B cell (primary cell): ENCODE measurements around the gene GGT1. TPM values are rescaled to one million over a fixed set of nuclear protein-coding genes. Genes with fewer than 3 reads are reported as not detected.

Experiments
- ATAC-seq: fragments of 200-7000 bp; cut with Tn5 transposase; one replicate; pipeline ENCODE4 v1.10.0; 2021; ENCODE audit warnings: low read depth, mild to moderate bottlenecking, moderate number of reproducible peaks, moderate library complexity
- CTCF ChIA-PET: fragments of 350-600 bp; sonication (Branson Sonifier 250); formaldehyde crosslinking; loops from one replicate; lab custom pipeline; 2021; ENCODE audit warnings: antibody characterized with exemption, inconsistent platforms; lab: Charles Lee
- POLR2A ChIA-PET: fragments of 350-600 bp; sonication (Branson Sonifier 250); formaldehyde crosslinking; loops from one replicate; lab custom pipeline; 2021; ENCODE audit warnings: antibody characterized with exemption; lab: Charles Lee
- DNase-seq: peaks from one replicate; pipeline ENCODE4 v3.0.0; 2013
- H2AFZ ChIP-seq: 2 replicates; pipeline ENCODE4 v1.6.1; 2012; ENCODE audit warnings: mild to moderate bottlenecking, low read depth, low read length; ENCODE audit not compliant: insufficient read depth, poor library complexity, severe bottlenecking
- H3K27ac ChIP-seq, 2 donors: 1 replicate in 1 of 2; 2 replicates in 1 of 2; pipeline ENCODE4 v1.5.1; 2012 to 2013; ENCODE audit warnings: low read length in 2 of 2, mild to moderate bottlenecking in 2 of 2, moderate library complexity in 1 of 2
- H3K27me3 ChIP-seq, 4 experiments: fragments of 200-600 bp in 1 of 4; sonication (generic) in 1 of 4; replicated peaks in 1 of 4; 1 replicate in 2 of 4; 2 replicates in 2 of 4; pipeline versions ENCODE4 v1.6.1 to v1.7.0; 2013 to 2016; ENCODE audit warnings: low read length in 3 of 4, mild to moderate bottlenecking in 2 of 4, mixed read lengths in 1 of 4, moderate library complexity in 1 of 4; ENCODE audit not compliant: insufficient read depth in 4 of 4, control insufficient read depth in 3 of 4; ENCODE audit errors: control extremely low read depth in 1 of 4
- H3K36me3 ChIP-seq, 2 experiments: replicated peaks in 1 of 2; 1 replicate in 1 of 2; 2 replicates in 1 of 2; pipeline versions ENCODE4 v1.6.1 to v1.7.1; 2013; ENCODE audit warnings: low read length in 1 of 2; ENCODE audit not compliant: insufficient read depth in 2 of 2, control insufficient read depth in 1 of 2; ENCODE audit errors: control extremely low read depth in 1 of 2, extremely low read depth in 1 of 2
- H3K4me1 ChIP-seq, 2 donors: fragments of 200-600 bp in 1 of 2; sonication (generic) in 1 of 2; 1 replicate in 1 of 2; 2 replicates in 1 of 2; pipeline versions ENCODE4 v1.5.1 to v1.6.1; 2013 to 2017; ENCODE audit warnings: low read length in 2 of 2; ENCODE audit not compliant: control insufficient read depth in 2 of 2, insufficient read depth in 2 of 2
- H3K4me2 ChIP-seq: replicated peaks from 2 replicates; pipeline ENCODE3; 2012; ENCODE audit warnings: mild to moderate bottlenecking, low read depth, low read length; ENCODE audit not compliant: poor library complexity, severe bottlenecking
- H3K4me3 ChIP-seq, 5 experiments: fragments of 200-600 bp in 1 of 5; sonication (generic) in 1 of 5; 1 replicate in 3 of 5; 2 replicates in 2 of 5; pipeline versions ENCODE4 v1.5.1 to v1.7.0; 2011 to 2016; ENCODE audit warnings: low read length in 4 of 5, mild to moderate bottlenecking in 4 of 5, low read depth in 2 of 5, control low read depth in 1 of 5, moderate library complexity in 1 of 5; ENCODE audit not compliant: insufficient read depth in 1 of 5; ENCODE audit errors: control extremely low read depth in 1 of 5, extremely low read depth in 1 of 5
- H3K79me2 ChIP-seq: fragments of 200-600 bp; sonication (generic); one replicate; pipeline ENCODE4 v1.6.0; 2016; ENCODE audit warnings: low read length; ENCODE audit not compliant: control insufficient read depth, insufficient read depth
- H3K9ac ChIP-seq: fragments of 200-600 bp; sonication (generic); 2 replicates; pipeline ENCODE4 v1.6.1; 2017; ENCODE audit warnings: mild to moderate bottlenecking, low read length, moderate library complexity
- H3K9me3 ChIP-seq, 3 donors: one replicate each; pipeline versions ENCODE4 v1.6.1 to v1.7.1; 2013; ENCODE audit warnings: low read length in 2 of 3; ENCODE audit not compliant: control insufficient read depth in 2 of 3, insufficient read depth in 1 of 3; ENCODE audit errors: control extremely low read depth in 1 of 3
- H4K20me1 ChIP-seq: 2 replicates; pipeline ENCODE4 v1.6.0; 2012; ENCODE audit warnings: mild to moderate bottlenecking, low read length; ENCODE audit not compliant: insufficient read depth, control insufficient read depth, poor library complexity, severe bottlenecking
- H3K27ac Mint-ChIP-seq: one replicate; pipeline ENCODE4 v1.8.0; 2021; ENCODE audit warnings: mixed read lengths
- H3K27me3 Mint-ChIP-seq: one replicate; pipeline ENCODE4 v1.8.0; 2021; ENCODE audit warnings: mixed read lengths
- H3K4me1 Mint-ChIP-seq: one replicate; pipeline ENCODE4 v1.8.0; 2021; ENCODE audit warnings: mixed read lengths
- H3K4me3 Mint-ChIP-seq: one replicate; pipeline ENCODE4 v1.8.0; 2021; ENCODE audit warnings: mixed read lengths
- H3K9me3 Mint-ChIP-seq: one replicate; pipeline ENCODE4 v1.8.0; 2022; ENCODE audit warnings: mixed read lengths; ENCODE audit not compliant: insufficient read depth
- CTCF ChIP-seq: fragments of 200-600 bp; IDR thresholded peaks from one replicate; pipeline ENCODE4 v1.8.0; 2022; ENCODE audit warnings: antibody characterized with exemption, mild to moderate bottlenecking
- EZH2 ChIP-seq: IDR thresholded peaks from 2 replicates; pipeline ENCODE4 v1.6.1; 2012; ENCODE audit warnings: borderline replicate concordance, low read depth, mild to moderate bottlenecking, moderate library complexity, low read length; ENCODE audit not compliant: insufficient read depth, poor library complexity, severe bottlenecking
- WGBS: methylation state at CpG from one replicate; pipeline ENCODE4 v1.1.5; 2013; ENCODE audit warnings: missing lambda C conversion rate; ENCODE audit not compliant: insufficient coverage; 5-methylcytosine and 5-hydroxymethylcytosine counted together
- intact Hi-C: fragments of 100-400 bp; cut with micrococcal nuclease; formaldehyde crosslinking; loops from one replicate; pipeline ENCODE4 v1.10.0; 2022
- polyA plus RNA-seq: library from polyadenylated mRNA; depleted of rRNA; stranded (reverse); fragments of >200 nt; gene quantifications from 2 replicates; pipeline ENCODE4 v1.2.3, GENCODE V29; 2012
- total RNA-seq, 2 donors: library from RNA; stranded (reverse); fragments of 120-200 nt in 1 of 2; gene quantifications; 1 replicate in 1 of 2; 2 replicates in 1 of 2; pipeline versions ENCODE4 v1.2.3 to v1.2.4, GENCODE V29; 2013 to 2022

The GGT1 gene
- total and polyA plus RNA-seq, 2 donors (not counting 1 experiment from before 2014, with no cell fraction given) = 7.8 to 22.1 TPM

GRCh38 chr22:24555165-24556039 lies 47.6 kb upstream of the GGT1 start, which contains the start of gene SNRPD3:
Gene SNRPD3 (plus strand): TSS chr22:24555999. CDS start chr22:24557675, 1,676 bp downstream.
- peak within 1 kb of the TSS; percentile 64 to 99 (median 94) for H3K4me3 ChIP-seq
- ChIA-PET POLR2A (interaction anchor here (0.7 to 3.8 kb wide), 5 partner anchors 53 to 662 kb away, joined by 3 to 14 read pairs (median 6); partner anchors contain the start of genes ADORA2A and MIF), CTCF (interaction anchor here (0.7 to 1.6 kb wide), 4 partner anchors 121 to 780 kb away, joined by 3 to 4 read pairs (median 3); no protein-coding TSS in a partner anchor)
- H3K79me2 ChIP-seq = peaks cover 87% of the 10 kb centered on the region
- H4K20me1 ChIP-seq = peaks cover 57% of the 10 kb centered on the region
- DNase-seq (peak; percentile 99), ATAC-seq (peak; percentile 80)
- WGBS = under 1% methylated on average over 59 of the region's 59 CpGs
- H3K27ac ChIP-seq = peak within 1 kb of the TSS; percentile 87 to 96
- H3K9me3 Mint-ChIP-seq = no peaks in the 10 kb centered on the region
- H3K4me3 Mint-ChIP-seq = peak within 1 kb of the TSS; percentile 99
- peaks cover 80% of the 10 kb centered on the region for H3K4me1 Mint-ChIP-seq
- H3K4me1 ChIP-seq = peaks cover 64 to 73% of the 10 kb centered on the region in 2 donors
- peaks cover 3 to 45% of the 10 kb centered on the region in 2 experiments for H3K36me3 ChIP-seq
- peak within 1 kb of the TSS; percentile 98 for H2AFZ ChIP-seq
- peak within 1 kb of the TSS; percentile 97 for H3K9ac ChIP-seq
- H3K4me2 ChIP-seq = peak within 1 kb of the TSS; percentile 83
- TF ChIP-seq CTCF (no peak), EZH2 (no peak)
- peak within 1 kb of the TSS; percentile 98 for H3K27ac Mint-ChIP-seq
- no peaks in the 10 kb centered on the region for H3K27me3 Mint-ChIP-seq
- no peaks in the 10 kb centered on the region for H3K9me3 ChIP-seq
- intact Hi-C loops = loop anchor here (1.0 to 10.0 kb wide), 7 partner anchors 121 to 1483 kb away; partner anchors contain the start of genes ADORA2A, GNAZ, RAB36 and RSPH14
- H3K27me3 ChIP-seq = no peaks in the 10 kb centered on the region
